GM19463 (cell line): ENCODE measurements around the gene CCHCR1.

ENCODE experiments used
- ATAC-seq: cut with Tn5 transposase; IDR thresholded peaks from one replicate; pipeline ENCODE4 v1.9.1; 2021; ENCODE audit warnings: mild to moderate bottlenecking, moderate library complexity; ENCODE audit not compliant: unreplicated experiment

Gene CCHCR1

GRCh38 chr6:31130751-31131150, 26.9 kb downstream of the CCHCR1 start:
- ATAC-seq, result no peak

- ATAC-seq, result no peak
These were observed 28.5 kb downstream of the CCHCR1 start for GRCh38 chr6:31129130-31129529.

- ATAC-seq, result no peak
These were observed 29.4 kb downstream of the CCHCR1 start for GRCh38 chr6:31128093-31128676.

GRCh38 chr6:31126396-31127175, 31.0 kb downstream of the CCHCR1 start:
- ATAC-seq, result no peak

GRCh38 chr6:31125586-31126363, 31.8 kb downstream of the CCHCR1 start:
- ATAC-seq, result no peak

- ATAC-seq, result no peak
These were observed 32.4 kb downstream of the CCHCR1 start for GRCh38 chr6:31125162-31125561.

- ATAC-seq, result no peak
These were observed 34.6 kb downstream of the CCHCR1 start for GRCh38 chr6:31122791-31123706.

GRCh38 chr6:31121131-31121790, 36.3 kb downstream of the CCHCR1 start:
- no peak for ATAC-seq

GRCh38 chr6:31120151-31120915, 37.3 kb downstream of the CCHCR1 start, which contains the start of gene CDSN:
Gene CDSN, minus strand, starts transcription at chr6:31120446. Its CDS starts 27 bp downstream, at chr6:31120419.
- no peak for ATAC-seq

- ATAC-seq, result no peak
These were observed 39.4 kb downstream of the CCHCR1 start for GRCh38 chr6:31118178-31118577.

GRCh38 chr6:31116661-31117385, 40.8 kb downstream of the CCHCR1 start:
- no peak for ATAC-seq

GRCh38 chr6:31115941-31116560, 41.6 kb downstream of the CCHCR1 start:
- ATAC-seq, result no peak

- ATAC-seq, result no peak
These were observed 42.4 kb downstream of the CCHCR1 start for GRCh38 chr6:31114970-31115849.

- ATAC-seq, result no peak
These were observed 43.1 kb downstream of the CCHCR1 start, which contains the start of gene PSORS1C1 for GRCh38 chr6:31114541-31114878. Gene PSORS1C1, plus strand, starts transcription at chr6:31114800. Its CDS starts 14,833 bp downstream, at chr6:31129633.

- ATAC-seq, result no peak
These were observed 43.6 kb downstream of the CCHCR1 start for GRCh38 chr6:31113861-31114540.

GRCh38 chr6:31112478-31112877, 45.1 kb downstream of the CCHCR1 start, which contains the start of gene C6orf15:
Gene C6orf15, minus strand, starts transcription at chr6:31112575. Its CDS starts 20 bp downstream, at chr6:31112555.
- ATAC-seq, result no peak

- ATAC-seq, result no peak
These were observed 45.9 kb downstream of the CCHCR1 start for GRCh38 chr6:31111712-31112111.
